Erythroblast (primary cell): ENCODE measurements around the gene ARCN1.

Source experiments
- GATA1 ChIP-seq: IDR thresholded peaks from 2 replicates; pipeline ENCODE4 v1.6.1; 2011; ENCODE audit warnings: low read depth, mild to moderate bottlenecking, control low read depth, low read length, moderate library complexity
- POLR2A ChIP-seq: IDR thresholded peaks from 2 replicates; pipeline ENCODE4 v1.6.1; 2011; ENCODE audit warnings: mild to moderate bottlenecking, low read length

GRCh38 chr11:118618991-118619375, 46.8 kb downstream of the ARCN1 start:
- no peak for TF ChIP-seq POLR2A
- TF ChIP-seq GATA1: no peak
